ENCODE results near the gene ZNF219. TPM values are rescaled to one million over a fixed set of nuclear protein-coding genes. Genes with fewer than 3 reads are reported as not detected.

ZNF219 gene
- total RNA-seq, 1 donor from 2014 or later: 31.9 TPM

DNA sequence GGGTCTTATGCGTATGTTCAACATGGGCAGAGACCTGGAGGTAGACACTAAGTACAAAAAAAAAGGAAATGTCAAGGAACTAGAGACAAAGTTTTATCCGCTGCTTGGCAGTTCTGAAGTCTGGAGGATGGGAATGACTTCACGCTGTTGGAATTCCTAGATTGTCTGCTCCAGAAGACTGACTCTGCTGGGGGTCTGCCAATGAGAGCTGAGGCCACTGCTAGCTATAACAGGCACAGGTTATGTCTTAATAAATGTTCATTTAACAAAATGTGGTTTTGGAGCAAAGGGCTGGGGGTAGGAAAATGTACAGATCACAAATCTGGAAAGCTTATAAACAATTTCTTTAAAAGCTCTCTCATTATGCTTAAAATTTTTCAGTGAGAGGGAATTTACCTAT lies 35.0 kb downstream of the ZNF219 start:
- H3K4me2 ChIP-seq (ENCODE audit: low read length): peak overlapping the region; percentile 55
- peak overlapping the region; percentile 17 for H3K4me3 Mint-ChIP-seq (ENCODE audit: unreplicated experiment)
- no peaks in the 10 kb centered on the region for H3K36me3 Mint-ChIP-seq (ENCODE audit: low read depth, unreplicated experiment)
- no peaks in the 10 kb centered on the region for H3K79me2 ChIP-seq (ENCODE audit: insufficient read depth, low read length)
- H3K9me3 Mint-ChIP-seq (ENCODE audit: unreplicated experiment): no peaks in the 10 kb centered on the region
- H3K4me1 ChIP-seq (ENCODE audit: insufficient read depth, low read length): peaks cover 15% of the 10 kb centered on the region
- FAIRE-seq: peak; percentile 75
- H3K27ac Mint-ChIP-seq (ENCODE audit: unreplicated experiment): peak overlapping the region; percentile 93
- TF ChIP-seq, protein P1, sequence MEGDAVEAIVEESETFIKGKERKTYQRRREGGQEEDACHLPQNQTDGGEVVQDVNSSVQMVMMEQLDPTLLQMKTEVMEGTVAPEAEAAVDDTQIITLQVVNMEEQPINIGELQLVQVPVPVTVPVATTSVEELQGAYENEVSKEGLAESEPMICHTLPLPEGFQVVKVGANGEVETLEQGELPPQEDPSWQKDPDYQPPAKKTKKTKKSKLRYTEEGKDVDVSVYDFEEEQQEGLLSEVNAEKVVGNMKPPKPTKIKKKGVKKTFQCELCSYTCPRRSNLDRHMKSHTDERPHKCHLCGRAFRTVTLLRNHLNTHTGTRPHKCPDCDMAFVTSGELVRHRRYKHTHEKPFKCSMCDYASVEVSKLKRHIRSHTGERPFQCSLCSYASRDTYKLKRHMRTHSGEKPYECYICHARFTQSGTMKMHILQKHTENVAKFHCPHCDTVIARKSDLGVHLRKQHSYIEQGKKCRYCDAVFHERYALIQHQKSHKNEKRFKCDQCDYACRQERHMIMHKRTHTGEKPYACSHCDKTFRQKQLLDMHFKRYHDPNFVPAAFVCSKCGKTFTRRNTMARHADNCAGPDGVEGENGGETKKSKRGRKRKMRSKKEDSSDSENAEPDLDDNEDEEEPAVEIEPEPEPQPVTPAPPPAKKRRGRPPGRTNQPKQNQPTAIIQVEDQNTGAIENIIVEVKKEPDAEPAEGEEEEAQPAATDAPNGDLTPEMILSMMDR (IDR thresholded peaks at IDR 0.05; ENCODE audit: insufficient read depth, low read depth, low read length): no peak
- TF ChIP-seq EZH2 (IDR thresholded peaks at IDR 0.05; ENCODE audit: insufficient read depth, low read length): no peak
- H2AFZ ChIP-seq (ENCODE audit: low read depth, low read length): no peak overlapping the region
- no peaks in the 10 kb centered on the region for H4K20me1 ChIP-seq (ENCODE audit: insufficient read depth, low read length)
- H3K36me3 ChIP-seq (ENCODE audit: insufficient read depth, low read length): no peaks in the 10 kb centered on the region
- DNase-seq (ENCODE audit: low read depth): peak; percentile 81
- no peaks in the 10 kb centered on the region for H3K27me3 Mint-ChIP-seq (ENCODE audit: low read depth, unreplicated experiment)
- H3K9me3 ChIP-seq (ENCODE audit: insufficient read depth, low read depth, low read length): no peaks in the 10 kb centered on the region
- peak overlapping the region; percentile 6 for H3K27ac ChIP-seq (ENCODE audit: low read depth, low read length)
- H3K4me3 ChIP-seq (ENCODE audit: insufficient read depth, low read depth, low read length): no peak overlapping the region
- peaks cover 58% of the 10 kb centered on the region for H3K4me1 Mint-ChIP-seq (ENCODE audit: low read depth, unreplicated experiment)
- H3K27me3 ChIP-seq (ENCODE audit: insufficient read depth, low read length): no peaks in the 10 kb centered on the region
- H3K9ac ChIP-seq (ENCODE audit: low read length): peak overlapping the region; percentile 1

DNA sequence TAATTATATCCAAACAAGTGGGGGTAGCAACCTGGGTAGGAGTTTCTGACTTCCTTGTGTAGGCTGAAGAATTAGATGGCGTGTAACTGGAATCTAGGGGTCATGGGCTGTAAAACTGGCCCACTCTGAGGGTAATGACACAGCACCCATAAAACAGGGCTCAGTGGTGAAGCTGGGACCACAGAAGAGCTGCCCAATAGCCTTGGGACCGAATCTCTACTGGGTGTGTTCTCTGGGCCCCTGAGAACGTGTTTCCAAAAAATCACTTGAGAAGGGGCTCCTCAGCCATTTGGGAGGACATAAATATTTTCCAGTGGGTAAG lies 37.1 kb downstream of the ZNF219 start:
- H3K4me3 ChIP-seq (ENCODE audit: insufficient read depth, low read depth, low read length): no peak overlapping the region
- no peak overlapping the region for H3K9ac ChIP-seq (ENCODE audit: low read length)
- H3K4me2 ChIP-seq (ENCODE audit: low read length): no peak overlapping the region
- H3K9me3 ChIP-seq (ENCODE audit: insufficient read depth, low read depth, low read length): no peaks in the 10 kb centered on the region
- H3K36me3 ChIP-seq (ENCODE audit: insufficient read depth, low read length): no peaks in the 10 kb centered on the region
- DNase-seq (ENCODE audit: low read depth) (no peak), FAIRE-seq (no peak)
- H3K4me1 ChIP-seq (ENCODE audit: insufficient read depth, low read length): peaks cover 24% of the 10 kb centered on the region
- no peaks in the 10 kb centered on the region for H4K20me1 ChIP-seq (ENCODE audit: insufficient read depth, low read length)
- Mint-ChIP-seq H3K4me3 (ENCODE audit: unreplicated experiment) (no peak overlapping the region), H3K27ac (ENCODE audit: unreplicated experiment) (peak overlapping the region; percentile 75), H3K36me3 (ENCODE audit: low read depth, unreplicated experiment) (no peaks in the 10 kb centered on the region), H3K27me3 (ENCODE audit: low read depth, unreplicated experiment) (no peaks in the 10 kb centered on the region), H3K4me1 (ENCODE audit: low read depth, unreplicated experiment) (peaks cover 57% of the 10 kb centered on the region), H3K9me3 (ENCODE audit: unreplicated experiment) (no peaks in the 10 kb centered on the region)
- H3K27me3 ChIP-seq (ENCODE audit: insufficient read depth, low read length): no peaks in the 10 kb centered on the region
- H3K27ac ChIP-seq (ENCODE audit: low read depth, low read length): no peak overlapping the region
- no peak overlapping the region for H2AFZ ChIP-seq (ENCODE audit: low read depth, low read length)
- no peak for TF ChIP-seq EZH2 (IDR thresholded peaks at IDR 0.05; ENCODE audit: insufficient read depth, low read length)
- TF ChIP-seq, protein P1 (IDR thresholded peaks at IDR 0.05; ENCODE audit: insufficient read depth, low read depth, low read length): no peak
- H3K79me2 ChIP-seq (ENCODE audit: insufficient read depth, low read length): no peaks in the 10 kb centered on the region

DNA sequence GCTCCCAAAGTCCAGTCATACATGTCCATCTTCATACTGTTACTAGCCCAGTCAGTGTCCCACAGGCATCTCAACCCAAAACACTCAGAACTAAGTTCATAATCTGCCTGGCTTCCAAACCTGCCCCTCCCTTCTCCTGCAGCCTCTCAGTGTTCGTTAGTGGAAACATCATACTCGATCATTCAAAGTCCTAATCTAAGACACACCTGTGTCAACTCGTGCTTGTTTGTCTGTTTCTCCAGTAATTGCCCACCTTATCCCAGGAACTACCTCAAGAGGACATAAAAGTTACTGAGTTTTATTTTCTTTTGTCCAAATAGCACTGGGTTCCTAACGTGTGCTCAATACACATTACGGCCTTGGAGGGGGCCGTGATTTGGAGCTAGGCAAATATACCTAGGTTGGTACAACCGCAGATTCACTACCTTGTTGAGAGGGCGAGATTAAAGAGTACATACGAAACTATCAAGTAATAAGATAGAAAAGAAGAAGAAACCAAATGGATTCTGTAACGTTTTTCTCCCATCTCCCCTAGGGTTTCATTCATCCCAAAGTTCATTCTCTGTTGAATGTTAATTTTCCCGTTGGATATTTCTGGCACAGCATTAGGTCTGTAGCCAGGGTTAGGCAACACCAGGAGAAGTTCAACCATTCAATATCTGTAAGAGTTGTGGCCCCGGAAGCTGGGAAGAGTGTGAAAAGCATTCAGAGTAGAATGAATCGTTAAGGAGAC lies 37.7 kb downstream of the ZNF219 start:
- DNase-seq (ENCODE audit: low read depth) (no peak), FAIRE-seq (no peak)
- Histone ChIP-seq H3K79me2 (ENCODE audit: insufficient read depth, low read length) (no peaks in the 10 kb centered on the region), H3K4me1 (ENCODE audit: insufficient read depth, low read length) (peaks cover 24% of the 10 kb centered on the region), H3K4me3 (ENCODE audit: insufficient read depth, low read depth, low read length) (no peak overlapping the region), H3K9me3 (ENCODE audit: insufficient read depth, low read depth, low read length) (no peaks in the 10 kb centered on the region), H3K27ac (ENCODE audit: low read depth, low read length) (no peak overlapping the region), H3K27me3 (ENCODE audit: insufficient read depth, low read length) (no peaks in the 10 kb centered on the region), H3K9ac (ENCODE audit: low read length) (no peak overlapping the region), H3K36me3 (ENCODE audit: insufficient read depth, low read length) (no peaks in the 10 kb centered on the region), H3K4me2 (ENCODE audit: low read length) (no peak overlapping the region), H4K20me1 (ENCODE audit: insufficient read depth, low read length) (no peaks in the 10 kb centered on the region), H2AFZ (ENCODE audit: low read depth, low read length) (no peak overlapping the region)
- Mint-ChIP-seq H3K9me3 (ENCODE audit: unreplicated experiment) (no peaks in the 10 kb centered on the region), H3K4me1 (ENCODE audit: low read depth, unreplicated experiment) (peaks cover 58% of the 10 kb centered on the region), H3K4me3 (ENCODE audit: unreplicated experiment) (no peak overlapping the region), H3K36me3 (ENCODE audit: low read depth, unreplicated experiment) (no peaks in the 10 kb centered on the region), H3K27me3 (ENCODE audit: low read depth, unreplicated experiment) (no peaks in the 10 kb centered on the region), H3K27ac (ENCODE audit: unreplicated experiment) (peak overlapping the region; percentile 75)
- TF ChIP-seq EZH2 (IDR thresholded peaks at IDR 0.05; ENCODE audit: insufficient read depth, low read length): no peak
